ENCODE measurements around the gene PEX5.
A peak's percentile ranks its signal among the peaks of the same experiment; 100 is the strongest.
"Not testable (repeated sequence)": the region's sequence is repeated elsewhere in the genome, so short reads cannot be mapped to it uniquely, and the experiment has no call there.

Gene PEX5

DNA sequence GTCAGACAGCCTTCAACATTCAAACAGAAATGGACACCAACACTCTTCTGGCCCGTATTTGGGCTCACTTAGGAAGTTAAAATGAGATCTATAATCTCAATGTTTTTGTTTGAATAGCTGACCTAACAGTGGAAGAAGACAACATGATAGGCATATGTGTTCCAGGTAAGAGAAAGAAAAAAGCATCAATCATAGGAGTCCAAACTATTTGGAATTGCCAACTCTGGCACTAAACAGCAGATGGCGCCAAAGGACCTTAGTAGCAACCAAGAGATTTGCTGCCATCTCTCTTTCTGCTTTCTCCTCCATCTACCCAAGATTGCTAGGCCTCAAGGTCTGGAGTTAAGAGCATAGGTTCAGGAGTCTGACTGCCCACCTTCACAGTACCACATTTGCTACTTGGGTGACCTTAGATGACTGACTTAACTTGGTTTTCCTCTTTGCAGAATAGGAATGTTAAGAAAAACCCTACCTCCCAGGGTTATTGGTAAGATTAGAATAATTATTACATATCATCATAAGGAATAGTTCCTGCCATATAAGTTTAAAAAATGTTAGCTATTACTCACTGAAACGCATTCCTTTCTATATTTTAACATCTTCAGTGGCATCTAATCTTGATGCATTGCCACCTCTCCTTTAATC is 30.2 kb downstream of the PEX5 start:
- DNase-seq = peak; percentile 73

DNA sequence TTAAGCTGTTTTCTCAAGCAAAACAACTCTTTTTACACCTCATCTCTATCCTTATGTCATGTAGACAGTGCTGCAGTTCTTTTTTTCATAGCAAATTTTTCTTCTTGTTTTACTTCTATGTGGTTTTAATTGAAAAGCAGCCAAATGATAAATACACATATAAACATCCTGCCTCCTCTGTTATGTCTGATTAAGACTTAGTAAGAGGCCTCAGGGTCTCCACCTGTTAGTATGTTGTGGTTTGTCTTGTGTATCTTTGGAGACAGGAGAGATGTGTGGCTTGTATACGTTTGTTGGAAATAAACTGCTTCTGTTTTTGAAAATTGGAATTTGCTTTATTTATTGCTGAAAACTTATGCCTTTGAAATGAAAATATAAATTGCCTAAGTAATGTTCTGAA is 32.0 kb downstream of the PEX5 start:
- DNase-seq = no peak

DNA sequence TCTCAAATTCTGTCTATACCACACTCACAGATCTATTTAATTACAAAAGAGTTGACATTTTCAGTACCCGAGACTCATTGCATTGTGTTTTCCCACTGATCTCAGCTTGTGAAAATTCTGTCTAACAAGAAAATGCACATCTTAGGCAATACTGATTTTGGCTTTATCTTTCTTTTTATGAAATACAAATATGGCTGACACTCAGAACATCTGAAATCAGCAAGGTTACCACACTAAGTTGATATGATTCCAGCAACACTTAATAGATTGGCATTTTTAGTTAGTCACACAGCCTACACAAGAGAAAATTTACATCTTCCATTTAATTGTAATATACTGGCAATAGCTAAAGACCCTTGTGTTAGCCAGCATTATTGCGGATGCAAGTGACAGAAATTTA is 40.3 kb downstream of the PEX5 start:
- DNase-seq = no peak

DNA sequence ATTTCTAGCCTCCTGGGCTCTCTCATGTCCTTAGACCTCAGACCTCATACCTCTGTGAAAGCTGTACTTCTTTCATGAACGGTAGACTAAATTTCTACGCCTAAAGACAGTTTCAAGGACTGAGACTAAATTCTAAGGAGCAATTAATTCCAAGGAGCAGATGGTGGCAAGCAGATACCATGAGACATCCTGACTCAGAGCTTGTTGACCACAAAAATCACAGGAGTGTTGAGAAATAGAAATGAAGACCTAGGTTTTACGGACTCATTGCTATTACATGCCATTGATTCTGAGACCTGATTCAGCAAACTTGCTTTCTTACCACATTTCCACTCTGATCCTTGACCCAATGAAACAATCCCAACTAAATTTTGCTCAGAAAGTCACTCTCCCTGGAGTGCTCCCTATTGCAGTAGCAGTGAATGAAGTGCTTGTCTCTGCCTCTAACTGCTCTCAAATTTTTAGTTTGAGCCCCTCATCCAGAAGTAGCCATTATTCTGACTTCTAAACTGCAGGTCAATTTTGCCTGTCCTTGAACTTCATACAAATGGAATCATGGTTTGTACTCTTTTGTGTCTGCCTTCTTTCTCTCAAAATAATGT is 52.0 kb downstream of the PEX5 start:
- no peak for DNase-seq

DNA sequence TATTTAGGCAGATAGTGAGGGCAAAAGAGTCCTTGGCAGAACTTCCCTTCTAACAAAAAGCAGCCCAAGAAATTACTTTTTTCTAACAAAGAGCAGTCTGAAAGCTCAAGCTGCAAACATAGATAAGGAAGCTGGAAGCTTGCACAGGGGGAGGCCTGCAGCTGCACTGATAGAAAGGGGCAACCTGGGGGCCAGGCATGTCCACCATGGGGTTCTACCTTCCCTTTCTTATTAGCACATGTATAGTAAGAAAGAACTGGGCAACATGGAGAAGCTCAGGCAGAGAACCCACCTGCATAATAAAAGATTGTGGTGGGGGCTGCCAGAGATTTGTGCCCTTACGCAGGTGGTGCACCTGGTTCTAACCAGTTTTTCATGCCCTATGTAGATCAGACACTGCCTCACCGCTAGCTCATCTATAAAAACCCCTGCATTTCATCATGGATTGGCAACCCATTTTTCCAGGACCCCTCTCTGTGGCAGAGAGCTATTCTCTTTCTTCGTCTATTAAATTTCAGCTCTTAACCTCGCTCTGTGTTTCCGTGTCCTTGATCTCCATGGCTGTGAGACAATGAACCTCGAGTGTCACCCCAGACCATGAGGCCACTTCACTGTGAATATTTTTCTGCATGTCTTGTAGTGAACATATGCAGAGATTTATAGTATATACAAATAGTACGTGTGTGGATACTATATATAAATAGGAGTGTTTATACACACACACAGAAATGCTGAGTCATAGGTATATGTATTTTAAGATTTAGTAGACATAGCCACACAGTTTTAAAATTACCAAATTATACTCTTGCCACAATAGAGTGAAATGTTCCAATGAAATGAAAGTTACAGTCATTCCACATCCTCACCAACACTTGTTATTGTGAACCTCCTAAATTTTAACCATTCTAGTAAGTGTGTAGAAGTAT is 53.0 kb downstream of the PEX5 start:
- no peak for DNase-seq

DNA sequence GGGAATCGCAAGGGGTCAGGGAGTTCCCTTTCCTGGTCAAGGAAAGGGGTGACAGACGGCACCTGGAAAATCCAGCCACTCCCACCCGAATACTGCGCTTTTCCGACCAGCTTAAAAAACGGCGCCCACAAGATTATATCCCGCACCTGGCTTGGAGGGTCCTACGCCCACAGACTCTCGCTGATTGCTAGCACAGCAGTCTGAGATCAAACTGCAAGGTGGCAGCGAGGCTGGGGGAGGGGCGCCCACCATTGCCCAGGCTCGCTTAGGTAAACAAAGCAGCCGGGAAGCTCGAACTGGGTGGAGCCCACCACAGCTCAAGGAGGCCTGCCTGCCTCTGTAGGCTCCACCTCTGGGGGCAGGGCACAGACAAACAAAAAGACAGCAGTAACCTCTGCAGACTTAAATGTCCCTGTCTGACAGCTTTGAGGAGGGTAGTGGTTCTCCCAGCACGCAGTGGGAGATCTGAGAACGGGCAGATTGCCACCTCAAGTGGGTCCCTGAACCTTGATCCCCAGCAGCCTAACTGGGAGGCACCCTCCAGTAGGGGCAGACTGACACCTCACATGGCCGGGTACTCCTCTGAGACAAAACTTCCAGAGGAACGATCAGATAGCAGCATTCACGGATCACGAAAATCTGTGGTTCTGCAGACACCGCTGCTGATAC is 62.0 kb downstream of the PEX5 start:
- not testable (repeated sequence) for DNase-seq

DNA sequence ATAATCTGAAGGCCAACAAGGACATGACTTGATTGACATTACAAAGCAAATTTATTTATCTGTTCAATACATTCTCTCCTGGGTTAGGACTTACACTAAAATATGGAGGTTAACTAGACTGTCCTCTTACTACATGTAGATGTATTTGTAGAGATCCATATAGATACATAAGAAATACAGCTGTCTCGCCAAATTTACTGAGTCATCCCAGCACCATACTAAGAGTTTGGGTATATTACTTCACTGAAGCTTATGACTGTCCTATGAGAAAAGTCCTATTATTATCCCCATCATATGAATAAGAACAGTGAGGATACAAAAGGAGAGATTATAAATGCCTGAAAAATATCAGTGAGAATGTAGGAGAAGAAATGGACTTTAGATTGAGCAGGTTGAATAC is 69.6 kb downstream of the PEX5 start:
- DNase-seq = no peak
